ENCODE measurements around the gene EXOSC9. TPM values are rescaled to one million over a fixed set of nuclear protein-coding genes. Genes with fewer than 3 reads are reported as not detected.

The EXOSC9 gene
- total RNA-seq, 1 experiment from 2014 or later = 50.0 TPM

DNA sequence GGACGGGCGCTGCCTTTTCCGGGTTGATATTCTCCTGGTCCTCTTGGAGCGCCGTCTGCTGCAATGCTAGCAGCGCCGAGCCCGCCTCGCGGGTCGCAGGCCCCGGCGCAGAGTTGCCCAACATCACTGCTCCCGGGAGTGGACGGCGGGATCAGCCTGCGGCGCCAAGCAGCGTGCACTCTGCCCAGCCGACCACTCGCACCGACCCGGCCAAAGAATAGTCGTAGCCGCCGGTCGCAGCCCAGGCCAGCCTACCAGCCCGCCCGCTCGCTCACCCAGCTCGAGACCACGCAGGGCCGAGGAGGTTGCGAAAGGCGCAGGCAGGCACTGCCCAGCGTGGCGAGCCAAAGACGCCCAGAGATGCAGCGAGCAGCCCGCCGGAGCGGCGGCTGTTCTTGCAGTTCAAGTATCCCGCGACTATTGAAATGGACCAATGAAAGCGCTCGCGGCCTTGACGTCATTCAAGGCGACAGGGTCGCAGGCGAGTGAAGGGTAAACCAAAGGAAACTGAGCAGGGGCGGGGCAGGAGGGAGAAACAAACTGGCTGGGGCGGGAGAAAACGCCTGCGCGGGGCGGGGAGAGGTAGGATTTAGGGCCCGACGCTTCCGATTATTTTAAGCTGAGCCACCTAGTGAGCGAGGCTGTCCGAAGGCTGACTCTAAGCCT, 22.5 kb downstream of the EXOSC9 start, which contains the start of gene CCNA2 (continued):
- TF ChIP-seq, protein P1, sequence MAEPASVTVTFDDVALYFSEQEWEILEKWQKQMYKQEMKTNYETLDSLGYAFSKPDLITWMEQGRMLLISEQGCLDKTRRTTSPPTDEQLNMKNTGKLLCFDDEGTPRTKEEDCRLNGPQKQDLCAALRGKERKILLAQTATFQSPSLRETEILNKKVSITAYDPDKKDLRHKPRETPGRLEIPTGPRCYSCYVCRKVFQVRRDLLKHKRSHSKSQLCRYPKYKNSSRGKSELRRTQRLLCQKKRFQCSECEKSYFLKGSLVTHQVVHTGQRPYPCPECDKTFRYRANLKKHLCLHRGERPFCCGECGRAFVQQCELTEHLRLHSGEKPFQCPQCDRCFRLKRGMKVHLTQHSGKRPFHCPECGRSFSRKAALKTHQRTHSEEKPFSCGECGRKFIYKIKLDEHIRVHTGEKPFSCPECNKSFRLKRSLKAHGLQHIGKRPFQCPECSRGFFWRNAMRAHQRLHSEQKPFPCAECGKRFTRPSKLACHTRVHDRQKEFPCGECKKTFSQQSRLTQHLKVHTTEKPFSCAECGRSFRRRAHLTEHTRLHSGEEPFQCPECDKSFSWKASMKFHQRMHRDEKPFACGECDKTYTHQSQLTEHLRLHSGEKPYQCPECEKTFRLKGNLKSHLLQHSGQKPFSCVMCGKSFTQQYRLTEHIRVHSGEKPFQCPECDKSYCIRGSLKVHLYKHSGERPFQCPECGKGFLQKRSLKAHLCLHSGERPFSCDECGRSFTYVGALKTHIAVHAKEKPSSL (CRISPR knock-in tag; conservative IDR thresholded peaks at IDR 0.05) = no peak
- TF ChIP-seq FOXK1 (CRISPR knock-in tag; IDR thresholded peaks at IDR 0.05) = peak; percentile 98
- TF ChIP-seq, protein P2, sequence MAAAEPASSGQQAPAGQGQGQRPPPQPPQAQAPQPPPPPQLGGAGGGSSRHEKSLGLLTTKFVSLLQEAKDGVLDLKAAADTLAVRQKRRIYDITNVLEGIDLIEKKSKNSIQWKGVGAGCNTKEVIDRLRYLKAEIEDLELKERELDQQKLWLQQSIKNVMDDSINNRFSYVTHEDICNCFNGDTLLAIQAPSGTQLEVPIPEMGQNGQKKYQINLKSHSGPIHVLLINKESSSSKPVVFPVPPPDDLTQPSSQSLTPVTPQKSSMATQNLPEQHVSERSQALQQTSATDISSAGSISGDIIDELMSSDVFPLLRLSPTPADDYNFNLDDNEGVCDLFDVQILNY (CRISPR knock-in tag; IDR thresholded peaks at IDR 0.05) = peak; percentile 70; the same call in 1 of the 2 replicates
- TF ChIP-seq CBFB (CRISPR knock-in tag; IDR thresholded peaks at IDR 0.05; ENCODE audit: low read depth) = no peak; the same call in 1 of the 2 replicates
- peak; percentile 76; the same call in 1 of the 2 replicates for TF ChIP-seq JUN (CRISPR knock-in tag; IDR thresholded peaks at IDR 0.05)
- TF ChIP-seq, protein P3, sequence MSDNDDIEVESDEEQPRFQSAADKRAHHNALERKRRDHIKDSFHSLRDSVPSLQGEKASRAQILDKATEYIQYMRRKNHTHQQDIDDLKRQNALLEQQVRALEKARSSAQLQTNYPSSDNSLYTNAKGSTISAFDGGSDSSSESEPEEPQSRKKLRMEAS (CRISPR knock-in tag; IDR thresholded peaks at IDR 0.05) = peak; percentile 83
- TF ChIP-seq GABPB1 (CRISPR knock-in tag; IDR thresholded peaks at IDR 0.05) = peak; percentile 75; the same call in 1 of the 2 replicates
- TF ChIP-seq ELF4 (CRISPR knock-in tag; IDR thresholded peaks at IDR 0.05; ENCODE audit: low read depth) = no peak
- TF ChIP-seq ESRRA (CRISPR knock-in tag; IDR thresholded peaks at IDR 0.05; ENCODE audit: borderline replicate concordance) = no peak
- no peak for TF ChIP-seq ZNF396 (CRISPR knock-in tag; IDR thresholded peaks at IDR 0.05; ENCODE audit: borderline replicate concordance)

DNA sequence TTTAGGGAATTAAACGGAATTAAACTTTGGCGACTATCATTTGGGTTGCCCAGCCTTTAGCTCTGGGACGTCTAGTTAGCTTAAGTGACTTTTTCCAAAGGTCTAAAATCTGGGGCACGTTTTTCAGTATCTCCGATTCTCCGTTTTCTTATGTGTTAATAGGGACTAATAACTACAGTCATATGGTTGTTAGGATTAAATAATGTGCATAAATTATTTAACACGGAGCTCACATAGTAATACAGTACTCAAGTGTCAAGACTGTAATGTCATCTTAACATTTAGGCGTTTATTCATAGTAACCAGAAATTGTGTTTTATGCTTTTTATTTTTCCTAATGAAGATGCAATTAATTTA, 23.0 kb downstream of the EXOSC9 start:
- peaks cover 9% of the 10 kb centered on the region for H3K4me1 Mint-ChIP-seq
- no peak for ATAC-seq
- CTCF ChIA-PET = interaction anchor here (0.6 kb wide), 1 partner anchor 28 kb away, joined by 3 read pairs; no protein-coding TSS in a partner anchor
- no peaks in the 10 kb centered on the region for H3K9me3 Mint-ChIP-seq
- no peaks in the 10 kb centered on the region; the same call in 1 of the 2 replicates for H3K27me3 Mint-ChIP-seq (ENCODE audit: low read depth)
- TF ChIP-seq, protein P4, sequence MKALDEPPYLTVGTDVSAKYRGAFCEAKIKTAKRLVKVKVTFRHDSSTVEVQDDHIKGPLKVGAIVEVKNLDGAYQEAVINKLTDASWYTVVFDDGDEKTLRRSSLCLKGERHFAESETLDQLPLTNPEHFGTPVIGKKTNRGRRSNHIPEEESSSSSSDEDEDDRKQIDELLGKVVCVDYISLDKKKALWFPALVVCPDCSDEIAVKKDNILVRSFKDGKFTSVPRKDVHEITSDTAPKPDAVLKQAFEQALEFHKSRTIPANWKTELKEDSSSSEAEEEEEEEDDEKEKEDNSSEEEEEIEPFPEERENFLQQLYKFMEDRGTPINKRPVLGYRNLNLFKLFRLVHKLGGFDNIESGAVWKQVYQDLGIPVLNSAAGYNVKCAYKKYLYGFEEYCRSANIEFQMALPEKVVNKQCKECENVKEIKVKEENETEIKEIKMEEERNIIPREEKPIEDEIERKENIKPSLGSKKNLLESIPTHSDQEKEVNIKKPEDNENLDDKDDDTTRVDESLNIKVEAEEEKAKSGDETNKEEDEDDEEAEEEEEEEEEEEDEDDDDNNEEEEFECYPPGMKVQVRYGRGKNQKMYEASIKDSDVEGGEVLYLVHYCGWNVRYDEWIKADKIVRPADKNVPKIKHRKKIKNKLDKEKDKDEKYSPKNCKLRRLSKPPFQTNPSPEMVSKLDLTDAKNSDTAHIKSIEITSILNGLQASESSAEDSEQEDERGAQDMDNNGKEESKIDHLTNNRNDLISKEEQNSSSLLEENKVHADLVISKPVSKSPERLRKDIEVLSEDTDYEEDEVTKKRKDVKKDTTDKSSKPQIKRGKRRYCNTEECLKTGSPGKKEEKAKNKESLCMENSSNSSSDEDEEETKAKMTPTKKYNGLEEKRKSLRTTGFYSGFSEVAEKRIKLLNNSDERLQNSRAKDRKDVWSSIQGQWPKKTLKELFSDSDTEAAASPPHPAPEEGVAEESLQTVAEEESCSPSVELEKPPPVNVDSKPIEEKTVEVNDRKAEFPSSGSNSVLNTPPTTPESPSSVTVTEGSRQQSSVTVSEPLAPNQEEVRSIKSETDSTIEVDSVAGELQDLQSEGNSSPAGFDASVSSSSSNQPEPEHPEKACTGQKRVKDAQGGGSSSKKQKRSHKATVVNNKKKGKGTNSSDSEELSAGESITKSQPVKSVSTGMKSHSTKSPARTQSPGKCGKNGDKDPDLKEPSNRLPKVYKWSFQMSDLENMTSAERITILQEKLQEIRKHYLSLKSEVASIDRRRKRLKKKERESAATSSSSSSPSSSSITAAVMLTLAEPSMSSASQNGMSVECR (CRISPR knock-in tag; IDR thresholded peaks at IDR 0.05; ENCODE audit: borderline replicate concordance) = no peak
- TF ChIP-seq ZBTB21 (CRISPR knock-in tag; IDR thresholded peaks at IDR 0.05; ENCODE audit: borderline replicate concordance) = no peak
- no peak for TF ChIP-seq FOXK1 (CRISPR knock-in tag; IDR thresholded peaks at IDR 0.05)
- TF ChIP-seq, protein P5, sequence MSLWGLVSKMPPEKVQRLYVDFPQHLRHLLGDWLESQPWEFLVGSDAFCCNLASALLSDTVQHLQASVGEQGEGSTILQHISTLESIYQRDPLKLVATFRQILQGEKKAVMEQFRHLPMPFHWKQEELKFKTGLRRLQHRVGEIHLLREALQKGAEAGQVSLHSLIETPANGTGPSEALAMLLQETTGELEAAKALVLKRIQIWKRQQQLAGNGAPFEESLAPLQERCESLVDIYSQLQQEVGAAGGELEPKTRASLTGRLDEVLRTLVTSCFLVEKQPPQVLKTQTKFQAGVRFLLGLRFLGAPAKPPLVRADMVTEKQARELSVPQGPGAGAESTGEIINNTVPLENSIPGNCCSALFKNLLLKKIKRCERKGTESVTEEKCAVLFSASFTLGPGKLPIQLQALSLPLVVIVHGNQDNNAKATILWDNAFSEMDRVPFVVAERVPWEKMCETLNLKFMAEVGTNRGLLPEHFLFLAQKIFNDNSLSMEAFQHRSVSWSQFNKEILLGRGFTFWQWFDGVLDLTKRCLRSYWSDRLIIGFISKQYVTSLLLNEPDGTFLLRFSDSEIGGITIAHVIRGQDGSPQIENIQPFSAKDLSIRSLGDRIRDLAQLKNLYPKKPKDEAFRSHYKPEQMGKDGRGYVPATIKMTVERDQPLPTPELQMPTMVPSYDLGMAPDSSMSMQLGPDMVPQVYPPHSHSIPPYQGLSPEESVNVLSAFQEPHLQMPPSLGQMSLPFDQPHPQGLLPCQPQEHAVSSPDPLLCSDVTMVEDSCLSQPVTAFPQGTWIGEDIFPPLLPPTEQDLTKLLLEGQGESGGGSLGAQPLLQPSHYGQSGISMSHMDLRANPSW (CRISPR knock-in tag; conservative IDR thresholded peaks at IDR 0.05; ENCODE audit: low read depth) = no peak
- no peak for TF ChIP-seq CBFB (CRISPR knock-in tag; IDR thresholded peaks at IDR 0.05; ENCODE audit: low read depth)
- no peak for TF ChIP-seq ZNF263 (CRISPR knock-in tag; IDR thresholded peaks at IDR 0.05; ENCODE audit: low read depth)
- TF ChIP-seq GTF2I (CRISPR knock-in tag; conservative IDR thresholded peaks at IDR 0.05) = no peak
- TF ChIP-seq FOXP1 (CRISPR knock-in tag; IDR thresholded peaks at IDR 0.05; ENCODE audit: borderline replicate concordance) = no peak
- no peak for TF ChIP-seq TCF7 (CRISPR knock-in tag; IDR thresholded peaks at IDR 0.05; ENCODE audit: low read depth)
- TF ChIP-seq TP53 (CRISPR knock-in tag; IDR thresholded peaks at IDR 0.05) = no peak
- peak overlapping the region; percentile 98 for H3K4me3 Mint-ChIP-seq
- H3K36me3 Mint-ChIP-seq = peaks cover 30% of the 10 kb centered on the region
- peak overlapping the region; percentile 77 for H3K27ac Mint-ChIP-seq
- DNase-seq (ENCODE audit: low spot score) = no peak
- POLR2A ChIA-PET = interaction anchor here (0.6 to 1.3 kb wide), 2 partner anchors 46 to 1386 kb away, joined by 4 to 5 read pairs; partner anchors contain the start of gene BBS7

All from WTC11 (cell line).